ENCODE measurements around the gene JSRP1.

DNA sequence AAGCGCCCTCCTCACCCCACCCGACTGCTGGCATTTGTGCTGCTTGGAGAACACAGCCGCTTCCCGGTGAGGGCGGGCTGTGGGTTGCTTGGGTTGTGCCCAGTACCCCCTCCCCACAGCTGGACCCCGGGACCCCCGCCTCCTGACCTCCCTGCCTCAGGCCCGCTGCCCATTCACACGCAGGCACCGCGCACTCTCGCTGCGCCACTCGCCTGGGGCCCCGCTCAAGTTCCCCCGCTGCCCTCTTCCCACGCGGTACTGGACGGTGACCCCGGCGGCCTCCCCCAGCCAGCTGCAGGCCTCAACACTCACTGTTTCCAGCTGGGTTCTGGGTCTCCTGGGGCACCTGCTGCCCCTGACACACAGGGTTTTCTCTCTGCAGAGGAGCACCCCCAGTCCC lies 36.5 kb downstream of the JSRP1 start:
- TF ChIP-seq POLR2A (IDR thresholded peaks at IDR 0.05; ENCODE audit: low read depth, low read length) (no peak), TAF1 (IDR thresholded peaks at IDR 0.05; ENCODE audit: borderline replicate concordance, low read depth, low read length) (no peak), POLR2AphosphoS5 (IDR thresholded peaks at IDR 0.05; ENCODE audit: low read depth, low read length) (no peak)
